ENCODE data around the gene ATG9A.

DNA sequence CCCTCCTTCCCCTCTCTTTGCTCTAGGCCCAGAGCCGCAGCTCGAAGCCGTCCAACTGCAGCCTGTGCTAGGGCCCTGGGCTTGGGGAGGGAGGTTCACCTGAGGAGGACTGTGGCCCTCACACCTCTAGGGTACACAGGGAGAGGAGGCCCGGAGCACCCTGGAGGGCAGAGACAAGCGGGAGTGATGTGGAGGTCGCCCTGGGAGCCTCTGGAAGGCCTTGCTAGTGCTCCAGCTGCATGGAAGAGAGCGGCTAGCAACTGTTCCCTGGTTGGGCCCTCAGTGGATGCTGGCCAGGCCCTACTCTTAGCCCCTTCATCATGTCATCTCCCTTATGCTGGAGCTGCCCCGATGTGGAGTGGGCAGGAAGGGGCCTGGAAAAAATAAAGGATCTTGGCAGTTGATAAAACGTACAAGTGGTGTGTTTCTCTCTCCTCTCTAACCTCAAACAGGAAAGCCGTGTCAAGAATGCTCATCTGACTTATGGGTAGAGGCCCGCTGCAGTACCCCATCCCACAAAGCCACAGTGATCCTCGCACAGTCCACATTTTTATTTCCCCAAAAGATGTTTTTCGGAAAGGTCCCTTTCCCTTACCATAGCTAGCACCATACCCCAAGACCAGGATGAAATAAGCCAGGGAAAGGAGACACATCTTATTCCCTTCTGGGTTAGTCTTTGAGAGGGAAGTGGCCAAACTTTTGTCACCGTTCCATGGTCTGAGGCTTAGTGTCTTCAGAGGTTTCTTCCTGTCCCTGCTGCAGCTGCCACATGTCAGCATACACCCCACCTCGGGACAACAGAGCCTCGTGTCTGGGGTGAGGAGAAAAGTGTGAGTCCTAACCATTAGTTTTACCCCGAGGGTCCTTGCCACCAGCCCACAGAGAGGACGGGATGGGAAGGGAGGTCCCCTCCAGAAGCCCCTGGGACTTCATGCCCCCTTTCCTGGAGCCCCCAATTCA is 19.9 kb downstream of the ATG9A start:
- TF ChIP-seq CTCF (IDR thresholded peaks at IDR 0.05), result no peak
- no peak for TF ChIP-seq POLR2AphosphoS5 (IDR thresholded peaks at IDR 0.05)

All from sigmoid colon (tissue), 4 donors.